HG02588 (cell line): ENCODE results near the gene KLHL30.

Experiments used
- ATAC-seq: cut with Tn5 transposase; IDR thresholded peaks from one replicate; pipeline ENCODE4 v1.9.1; 2021; ENCODE audit warnings: mild to moderate bottlenecking, moderate library complexity; ENCODE audit not compliant: unreplicated experiment

Gene KLHL30

GRCh38 chr2:238173692-238174091 is 35.2 kb downstream of the KLHL30 start:
- no peak for ATAC-seq

- no peak for ATAC-seq
These were observed 35.8 kb downstream of the KLHL30 start for GRCh38 chr2:238174291-238174690.

GRCh38 chr2:238174701-238175100 is 36.2 kb downstream of the KLHL30 start:
- no peak for ATAC-seq

GRCh38 chr2:238176613-238177012 is 38.1 kb downstream of the KLHL30 start:
- no peak for ATAC-seq

- ATAC-seq: no peak
These were observed 42.1 kb downstream of the KLHL30 start for GRCh38 chr2:238180554-238180953.

GRCh38 chr2:238182362-238182761 is 43.9 kb downstream of the KLHL30 start:
- no peak for ATAC-seq

- no peak for ATAC-seq
These were observed 45.4 kb downstream of the KLHL30 start for GRCh38 chr2:238183821-238184220.

GRCh38 chr2:238187618-238188548 is 49.4 kb downstream of the KLHL30 start:
- no peak for ATAC-seq

GRCh38 chr2:238190445-238190844 is 52.0 kb downstream of the KLHL30 start:
- ATAC-seq: no peak
